Activated CD4-positive, alpha-beta T cell treated with anti-CD3 and anti-CD28 coated beads, Interleukin-2, amount 10 ng/mL, durations not matched to agents 24 days and 14 days (primary cell): ENCODE data around the gene RPL37A. TPM values are rescaled to one million over a fixed set of nuclear protein-coding genes. Genes with fewer than 3 reads are reported as not detected.

Experiments used
- DNase-seq: peaks from one replicate; pipeline ENCODE4 v3.0.0; 2022
- H3K27ac Mint-ChIP-seq: one replicate; pipeline ENCODE4 v1.8.0; 2022; ENCODE audit warnings: mild to moderate bottlenecking, mixed read lengths
- H3K27me3 Mint-ChIP-seq: one replicate; pipeline ENCODE4 v1.8.0; 2022; ENCODE audit warnings: mixed read lengths
- H3K36me3 Mint-ChIP-seq: one replicate; pipeline ENCODE4 v1.8.0; 2022; ENCODE audit warnings: low read depth, mild to moderate bottlenecking, mixed read lengths
- H3K4me1 Mint-ChIP-seq: one replicate; pipeline ENCODE4 v1.8.0; 2021; ENCODE audit warnings: mixed read lengths
- H3K4me3 Mint-ChIP-seq: one replicate; pipeline ENCODE4 v1.8.0; 2022; ENCODE audit warnings: mild to moderate bottlenecking, moderate library complexity, mixed read lengths
- H3K9me3 Mint-ChIP-seq: one replicate; pipeline ENCODE4 v1.8.0; 2021; ENCODE audit warnings: mixed read lengths
- intact Hi-C: fragments of 100-400 bp; cut with micrococcal nuclease; formaldehyde crosslinking; loops from one replicate; pipeline ENCODE4 v1.15.1; 2023
- total RNA-seq: library from RNA; stranded (reverse); gene quantifications from 2 replicates; pipeline ENCODE4 v1.2.3, GENCODE V29; 2022

Gene RPL37A
- total RNA-seq, 1 donor from 2014 or later = 3,125 TPM

DNA sequence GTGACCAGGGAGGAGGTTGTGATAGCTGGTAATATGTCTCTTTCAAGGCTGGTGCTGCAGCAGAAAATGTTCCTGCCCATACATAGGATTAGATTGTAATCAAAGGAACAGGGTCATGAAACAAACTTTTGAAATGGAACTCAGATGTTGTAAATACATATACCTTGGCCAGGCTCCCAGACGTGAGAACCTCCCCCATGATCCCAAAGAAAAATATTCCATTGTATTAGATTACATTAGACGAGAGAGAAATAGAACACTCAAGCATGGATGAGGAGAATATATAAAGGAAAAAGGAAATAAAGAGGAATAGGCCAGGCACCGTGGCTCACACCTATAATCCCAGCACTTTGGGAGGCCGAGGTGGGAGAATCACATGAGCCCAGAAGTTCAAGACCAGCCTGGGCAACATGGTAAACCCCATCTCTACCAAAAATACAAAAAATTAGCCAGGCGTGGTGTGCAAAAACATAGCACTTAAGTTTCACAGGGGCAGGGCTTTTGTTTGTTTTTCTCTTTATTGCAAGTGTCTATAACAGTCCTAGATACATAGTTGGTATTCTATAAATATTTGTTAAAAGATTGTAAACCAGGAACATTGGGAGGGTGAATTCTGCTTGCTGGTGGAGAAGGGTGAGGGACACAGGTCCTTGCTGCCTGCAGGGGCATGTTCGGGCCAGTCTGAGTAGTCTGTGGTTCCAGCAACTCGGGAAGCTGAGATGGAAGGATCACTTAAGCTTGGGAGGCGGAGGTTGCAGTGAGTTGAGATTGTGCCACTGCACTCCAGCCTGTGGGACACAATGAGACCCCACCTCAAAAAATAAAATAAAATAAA, 52.8 kb downstream of the RPL37A start:
- intact Hi-C loops = no loop called here
- no peak overlapping the region for H3K27ac Mint-ChIP-seq
- H3K27me3 Mint-ChIP-seq = peaks cover 5% of the 10 kb centered on the region
- no peak for DNase-seq
- no peaks in the 10 kb centered on the region for H3K36me3 Mint-ChIP-seq
- no peak overlapping the region for H3K4me3 Mint-ChIP-seq
- no peaks in the 10 kb centered on the region for H3K9me3 Mint-ChIP-seq
- peaks cover 2% of the 10 kb centered on the region for H3K4me1 Mint-ChIP-seq

DNA sequence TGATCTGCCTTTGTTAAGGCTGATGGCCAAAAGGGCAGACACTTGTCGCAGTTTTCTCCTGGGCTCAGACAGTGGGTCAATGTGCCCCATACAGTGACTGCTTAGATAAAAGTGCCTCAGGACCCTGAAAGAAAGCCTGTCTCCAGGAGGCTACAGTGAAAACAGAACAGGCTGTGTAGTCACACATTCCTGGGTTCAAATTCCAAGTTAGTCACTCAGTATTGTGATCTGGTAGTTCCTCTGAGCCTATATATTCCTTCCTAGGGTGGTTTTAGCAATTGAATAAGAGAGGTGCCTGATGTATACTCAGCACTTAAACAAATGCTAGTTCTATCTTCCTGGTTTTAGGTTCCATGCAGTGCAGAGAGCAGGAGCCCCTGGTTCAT, 54.4 kb downstream of the RPL37A start:
- no peaks in the 10 kb centered on the region for H3K27me3 Mint-ChIP-seq
- H3K4me1 Mint-ChIP-seq = peaks cover 2% of the 10 kb centered on the region

More for the DNA sequence above, 54.4 kb downstream of the RPL37A start:
- intact Hi-C loops = no loop called here
- Mint-ChIP-seq H3K36me3 (no peaks in the 10 kb centered on the region), H3K9me3 (no peaks in the 10 kb centered on the region), H3K4me3 (no peak overlapping the region), H3K27ac (no peak overlapping the region)
- no peak for DNase-seq

Other genes with a start within 250 kb of the RPL37A start
- not detected in 2 replicates for gene MARCHF4, start 126.4 kb upstream of the RPL37A start, total RNA-seq
- 27.4 and 29.0 TPM in 2 replicates for gene SMARCAL1, start 86.4 kb upstream of the RPL37A start, total RNA-seq
- gene IGFBP2, start 134.6 kb downstream of the RPL37A start, total RNA-seq = 33.5 and 42.4 TPM in 2 replicates
- not detected in 2 replicates for gene IGFBP5, start 196.7 kb downstream of the RPL37A start, total RNA-seq